NOMO-1 (cell line): Measurements from ENCODE around the gene ANKRD9.
"Not testable (repeated sequence)": the region's sequence is repeated elsewhere in the genome, so short reads cannot be mapped to it uniquely, and the experiment has no call there.

Source experiments
- DNase-seq, 2 experiments: peaks; one replicate each; lab custom pipeline; 2025; ENCODE audit not compliant: unreplicated experiment in 2 of 2; lab: John Stamatoyannopoulos, UW

The ANKRD9 gene

GRCh38 chr14:102538602-102539543, 29.3 kb upstream of the ANKRD9 start:
- no peak for DNase-seq

GRCh38 chr14:102537981-102538601, 28.5 kb upstream of the ANKRD9 start:
- DNase-seq, result no peak

GRCh38 chr14:102532204-102532658, 22.7 kb upstream of the ANKRD9 start:
- DNase-seq, result no peak

GRCh38 chr14:102530828-102531478, 21.4 kb upstream of the ANKRD9 start:
- peak; percentile 14 to 54 for DNase-seq

- DNase-seq, result no peak
Measured at GRCh38 chr14:102528431-102529170, 19.0 kb upstream of the ANKRD9 start.

GRCh38 chr14:102525929-102526497, 16.4 kb upstream of the ANKRD9 start:
- no peak for DNase-seq

- DNase-seq, result peak; percentile 33 to 66
Measured at GRCh38 chr14:102525219-102525928, 15.8 kb upstream of the ANKRD9 start.

- DNase-seq, result peak; percentile 95 to 97
Measured at GRCh38 chr14:102524451-102525218, 15.1 kb upstream of the ANKRD9 start.

- DNase-seq, result no peak
Measured at GRCh38 chr14:102523569-102524450, 14.2 kb upstream of the ANKRD9 start.

- no peak for DNase-seq
Measured at GRCh38 chr14:102523200-102523568, 13.6 kb upstream of the ANKRD9 start.

GRCh38 chr14:102519709-102520108, 10.1 kb upstream of the ANKRD9 start:
- DNase-seq, result not testable (repeated sequence)

GRCh38 chr14:102518063-102518648, 8.6 kb upstream of the ANKRD9 start:
- no peak for DNase-seq

- DNase-seq, result peak in 1 of 2 experiments; percentile 19
Measured at GRCh38 chr14:102517392-102518062, 8.0 kb upstream of the ANKRD9 start.

GRCh38 chr14:102516531-102517391, 7.2 kb upstream of the ANKRD9 start:
- DNase-seq, result peak; percentile 32 to 64

- DNase-seq, result no peak
Measured at GRCh38 chr14:102514987-102515733, 5.6 kb upstream of the ANKRD9 start.
